ENCODE measurements around the gene TUBE1. TPM values are rescaled to one million over a fixed set of nuclear protein-coding genes. Genes with fewer than 3 reads are reported as not detected.

Gene TUBE1
- total RNA-seq, 1 donor from 2014 or later, result 16.9 TPM

DNA sequence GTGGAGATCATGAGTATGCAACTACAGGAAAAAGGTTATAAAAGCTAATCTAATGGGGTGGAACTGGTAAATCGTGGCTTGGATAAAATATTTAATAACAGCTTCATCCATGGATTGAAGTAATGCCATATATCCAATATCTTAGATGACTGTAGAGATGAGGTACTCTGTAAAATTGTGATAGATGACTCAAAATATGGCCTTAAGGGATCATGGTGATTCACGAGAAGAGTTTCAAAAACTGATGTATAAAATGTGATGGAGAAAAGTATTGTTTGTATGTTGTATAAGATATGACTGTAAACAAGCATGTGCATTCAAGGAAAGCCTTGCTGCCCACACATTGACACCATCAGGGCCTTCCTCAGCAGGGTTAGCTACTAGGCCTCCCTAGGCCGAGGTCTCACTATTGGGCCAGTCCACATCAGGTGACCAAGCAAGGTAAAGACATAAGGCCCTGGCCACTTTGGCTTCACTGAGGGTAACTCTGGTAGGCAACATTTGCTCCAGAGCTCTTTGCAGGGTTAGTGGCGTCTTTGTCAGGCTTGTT is 51.1 kb downstream of the TUBE1 start:
- DNase-seq (ENCODE audit: low spot score), result no peak

DNA sequence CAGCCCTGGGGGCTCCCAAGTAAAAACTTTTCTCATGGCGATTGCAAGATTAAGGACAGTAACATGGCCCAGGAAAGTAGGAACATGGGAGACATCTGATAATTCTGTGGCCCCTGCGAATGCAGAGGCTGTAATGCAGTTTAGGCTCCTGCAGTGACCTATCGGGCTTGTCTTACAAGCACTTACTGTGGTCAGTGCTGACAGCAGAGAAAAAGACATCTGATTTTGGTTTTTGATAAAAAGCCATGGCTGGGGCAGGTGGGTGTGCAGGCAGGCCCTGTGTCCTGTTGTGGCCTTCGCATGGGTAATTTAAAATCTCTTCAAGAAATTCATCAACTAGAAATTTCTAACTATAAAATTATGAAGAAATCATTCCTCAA is 52.7 kb downstream of the TUBE1 start:
- no peak for DNase-seq (ENCODE audit: low spot score)

- no peak for DNase-seq (ENCODE audit: low spot score)
Measured at GRCh38 chr6:112033791-112034615, 53.3 kb downstream of the TUBE1 start.

DNA sequence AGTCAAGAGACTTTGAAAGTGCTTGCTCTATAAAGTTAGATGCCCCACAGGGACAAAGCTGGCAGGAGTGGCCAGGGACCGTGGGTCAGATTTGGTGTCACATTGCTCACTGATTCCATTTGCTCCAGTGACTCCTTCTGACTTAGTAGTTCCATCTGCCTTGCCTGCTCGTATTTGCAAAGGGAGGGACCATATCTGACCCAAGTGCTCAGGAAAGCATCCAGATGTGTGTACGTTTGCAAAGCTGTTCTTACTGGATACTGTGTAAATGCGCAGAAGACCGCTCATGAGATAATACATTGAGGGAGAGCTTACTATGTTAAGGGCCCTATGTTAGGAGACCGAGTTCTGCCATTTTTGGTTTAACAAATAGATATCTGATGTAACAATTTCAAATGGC is 54.6 kb downstream of the TUBE1 start:
- no peak for DNase-seq (ENCODE audit: low spot score)

DNA sequence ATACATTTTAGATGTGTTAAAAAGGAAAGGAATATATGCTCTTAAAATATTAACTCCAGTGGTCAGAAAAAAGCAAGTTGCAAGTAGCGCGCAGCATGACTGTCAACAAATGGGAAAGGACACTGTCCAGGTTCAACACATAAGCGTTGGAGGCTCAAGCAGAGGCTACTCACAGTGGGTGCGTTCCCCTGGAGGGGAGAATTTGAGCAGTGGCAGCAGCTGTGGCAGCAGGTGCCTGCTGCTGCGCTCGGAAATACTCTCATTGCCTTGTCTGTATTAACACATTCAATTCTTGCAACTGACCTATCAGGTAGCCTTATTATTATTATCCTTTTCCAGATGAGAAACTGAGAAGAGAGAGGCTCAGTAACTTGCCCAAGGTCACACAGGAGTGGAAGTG is 55.3 kb downstream of the TUBE1 start:
- DNase-seq (ENCODE audit: low spot score), result no peak

GRCh38 chr6:112030961-112031660 is 56.2 kb downstream of the TUBE1 start:
- no peak for DNase-seq (ENCODE audit: low spot score)

DNA sequence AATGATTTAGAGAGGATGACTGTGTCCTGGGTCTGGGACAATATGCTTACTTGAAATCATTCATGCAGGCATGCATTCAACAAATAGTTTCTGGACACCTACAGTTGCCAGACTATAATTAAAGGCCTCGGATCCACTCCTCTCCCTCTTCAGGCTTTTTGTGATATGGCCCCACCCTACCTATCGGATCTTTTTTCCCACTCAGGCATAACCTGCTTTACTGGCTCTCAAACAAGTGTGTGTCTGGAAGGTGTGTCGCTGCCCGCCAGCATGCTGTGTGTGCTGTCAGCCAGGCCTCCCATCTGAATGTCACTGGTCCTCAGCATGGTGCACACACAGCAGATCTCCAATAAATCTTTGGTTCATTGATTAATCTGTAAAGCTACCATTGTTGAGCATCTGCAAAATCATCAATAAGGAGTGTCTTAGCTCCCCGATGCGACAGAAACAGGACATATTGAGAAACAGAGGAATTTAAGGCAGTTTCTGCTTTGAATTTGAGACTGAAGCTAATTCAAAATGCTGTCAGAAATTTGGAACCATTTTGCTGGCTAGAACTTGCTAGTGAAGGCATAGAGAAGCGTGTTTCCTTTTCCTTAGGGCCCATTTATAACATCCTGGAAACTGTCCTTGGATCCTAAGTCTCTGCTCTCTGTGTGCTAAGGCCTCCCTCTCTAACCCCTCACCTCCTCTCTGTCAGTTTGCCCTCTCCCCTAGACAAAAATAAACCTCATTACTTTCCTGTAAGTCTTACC is 56.9 kb downstream of the TUBE1 start:
- DNase-seq (ENCODE audit: low spot score), result no peak

DNA sequence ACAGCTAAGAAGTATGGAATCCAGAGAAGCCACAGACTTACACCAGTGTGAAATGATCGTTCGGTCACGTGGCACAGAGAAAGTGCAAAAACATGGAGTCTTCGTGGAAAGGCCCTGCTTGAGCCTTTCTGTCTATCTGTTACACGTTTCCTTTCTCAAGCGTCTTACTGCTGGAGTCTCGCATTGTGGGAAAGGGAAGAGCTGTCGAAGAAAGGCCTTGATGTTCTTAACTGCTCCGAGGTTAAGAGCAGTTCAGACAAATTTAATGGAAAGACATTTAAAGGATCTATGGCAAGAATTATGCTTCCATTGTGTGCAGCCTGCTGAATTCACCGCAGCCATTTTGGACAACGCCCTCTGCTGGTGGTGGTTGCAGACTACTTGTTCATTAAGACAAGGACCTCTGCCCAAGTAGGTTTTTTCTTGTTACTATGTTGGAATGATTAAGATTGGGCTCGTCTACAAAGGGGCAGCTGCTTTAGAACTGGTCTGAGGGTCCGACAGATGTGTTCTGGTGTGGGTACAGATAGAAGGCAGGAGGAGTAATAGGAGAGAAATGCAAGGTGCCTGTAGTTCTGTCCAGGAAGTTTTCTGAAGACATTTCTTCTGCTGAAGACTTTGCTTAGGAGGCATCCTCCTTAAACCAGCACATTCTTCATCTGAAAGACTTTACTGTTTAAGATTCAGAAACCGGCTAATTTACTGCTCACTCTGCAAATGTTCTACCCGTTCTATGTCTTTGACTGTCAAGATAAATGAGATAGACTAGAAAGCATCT is 58.0 kb downstream of the TUBE1 start:
- DNase-seq (ENCODE audit: low spot score), result no peak

GRCh38 chr6:112027942-112028674 is 59.2 kb downstream of the TUBE1 start:
- DNase-seq (ENCODE audit: low spot score), result no peak

- no peak for DNase-seq (ENCODE audit: low spot score)
Measured at GRCh38 chr6:112026933-112027332, 60.3 kb downstream of the TUBE1 start.

GRCh38 chr6:112024464-112024863 is 62.8 kb downstream of the TUBE1 start:
- no peak for DNase-seq (ENCODE audit: low spot score)

- no peak for DNase-seq (ENCODE audit: low spot score)
Measured at GRCh38 chr6:112022749-112023148, 64.5 kb downstream of the TUBE1 start.

- no peak for DNase-seq (ENCODE audit: low spot score)
Measured at GRCh38 chr6:112021691-112022310, 65.5 kb downstream of the TUBE1 start.

Other genes starting within 250 kb of the TUBE1 start
- gene FYN, start 214.0 kb downstream of the TUBE1 start, total RNA-seq, result 183 TPM
- gene CCN6, start 33.4 kb downstream of the TUBE1 start, total RNA-seq, result not detected
- 10.8 TPM for gene FAM229B, start 109 bp upstream of the TUBE1 start, total RNA-seq
- 418 TPM for gene LAMA4, start 167.1 kb upstream of the TUBE1 start, total RNA-seq